SK-N-SH (cell line): Measurements from ENCODE around the gene SLC22A7. TPM values are rescaled to one million over a fixed set of nuclear protein-coding genes. Genes with fewer than 3 reads are reported as not detected.

Source experiments
- CTCF ChIA-PET: fragments of 300-600, 350-600 bp; formaldehyde crosslinking; extraction: SDS; loops from one replicate; lab custom pipeline; 2021; lab: Yijun Ruan, JAX
- POLR2A ChIA-PET: fragments of 350-600 bp; sonication (Branson Sonifier 250); formaldehyde crosslinking; extraction: SDS; loops from one replicate; lab custom pipeline; 2020; ENCODE audit warnings: antibody characterized with exemption, inconsistent platforms; lab: Yijun Ruan, JAX
- DNase-seq: peaks from one replicate; pipeline ENCODE4 v3.0.0; 2012
- H2AFZ ChIP-seq: fragments of 200-600 bp; sonication (generic); 2 replicates; pipeline ENCODE4 v1.8.1; 2016; ENCODE audit warnings: antibody characterized with exemption, mild to moderate bottlenecking, low read depth
- H3F3A ChIP-seq: fragments of 200-600 bp; sonication (generic); replicated peaks from 2 replicates; pipeline ENCODE3; 2016; ENCODE audit warnings: antibody characterized with exemption, mild to moderate bottlenecking; ENCODE audit not compliant: insufficient read depth
- H3K27ac ChIP-seq, 2 experiments: fragments of 200-500 bp in 1 of 2; fragments of 200-600 bp in 1 of 2; sonication (Bioruptor generic) in 1 of 2; sonication (generic), shearing (Covaris generic) in 1 of 2; 2 replicates each; pipeline versions ENCODE4 v1.5.1 to v1.6.1; 2014 to 2016; ENCODE audit warnings: low read depth in 2 of 2, inconsistent platforms in 1 of 2, low read length in 1 of 2, mild to moderate bottlenecking in 1 of 2, mixed read lengths in 1 of 2
- H3K27me3 ChIP-seq: fragments of 200-600 bp; sonication (generic), shearing (Covaris generic); 2 replicates; pipeline ENCODE4 v1.6.1; 2016; ENCODE audit warnings: mixed run types; ENCODE audit not compliant: insufficient read depth
- H3K36me3 ChIP-seq, 2 experiments: fragments of 200-500 bp in 1 of 2; fragments of 200-600 bp in 1 of 2; sonication (Bioruptor generic) in 1 of 2; sonication (generic) in 1 of 2; replicated peaks in 1 of 2; 2 replicates each; pipeline versions ENCODE3 to v1.5.1; 2014 to 2016; ENCODE audit warnings: low read length in 1 of 2, mild to moderate bottlenecking in 1 of 2; ENCODE audit not compliant: insufficient read depth in 2 of 2, control insufficient read depth in 1 of 2
- H3K4me1 ChIP-seq, 2 experiments: fragments of 200-500 bp in 1 of 2; fragments of 200-600 bp in 1 of 2; sonication (Bioruptor generic) in 1 of 2; sonication (generic), shearing (Covaris generic) in 1 of 2; 2 replicates each; pipeline versions ENCODE4 v1.5.1 to v1.6.1; 2014 to 2016; ENCODE audit warnings: low read depth in 1 of 2, low read length in 1 of 2, mixed run types in 1 of 2; ENCODE audit not compliant: insufficient read depth in 2 of 2, control insufficient read depth in 1 of 2
- H3K4me2 ChIP-seq: fragments of 200-600 bp; sonication (generic), shearing (Covaris generic); 2 replicates; pipeline ENCODE4 v1.6.1; 2017; ENCODE audit warnings: mixed run types
- H3K4me3 ChIP-seq, 2 experiments: fragments of 200-500 bp in 1 of 2; fragments of 200-600 bp in 1 of 2; sonication (Bioruptor generic) in 1 of 2; sonication (generic), shearing (Covaris generic) in 1 of 2; 2 replicates each; pipeline versions ENCODE4 v1.5.1 to v1.8.1; 2014 to 2016; ENCODE audit warnings: low read depth in 2 of 2, inconsistent platforms in 1 of 2, low read length in 1 of 2, mild to moderate bottlenecking in 1 of 2, mixed read lengths in 1 of 2, moderate library complexity in 1 of 2
- H3K79me2 ChIP-seq: fragments of 200-600 bp; sonication (generic); 2 replicates; pipeline ENCODE4 v1.8.1; 2017; ENCODE audit warnings: mild to moderate bottlenecking; ENCODE audit not compliant: insufficient read depth
- H3K9ac ChIP-seq: fragments of 200-600 bp; sonication (generic); 2 replicates; pipeline ENCODE4 v1.6.1; 2017; ENCODE audit warnings: mixed run types
- H3K9me2 ChIP-seq: fragments of 200-600 bp; sonication (generic); 2 replicates; pipeline ENCODE4 v1.6.1; 2017; ENCODE audit warnings: mixed run types
- H3K9me3 ChIP-seq: fragments of 200-600 bp; sonication (generic); 2 replicates; pipeline ENCODE4 v1.6.1; 2017; ENCODE audit warnings: mixed run types, mild to moderate bottlenecking, moderate library complexity
- H4K20me1 ChIP-seq: fragments of 200-600 bp; sonication (generic); 2 replicates; pipeline ENCODE4 v1.6.1; 2017; ENCODE audit warnings: mild to moderate bottlenecking, mixed run types; ENCODE audit not compliant: insufficient read depth
- CHD2 ChIP-seq: fragments of 150-350 bp; IDR thresholded peaks from 2 replicates; pipeline ENCODE4 v1.6.1; 2018; ENCODE audit warnings: low read length; ENCODE audit not compliant: partially characterized antibody
- ELF1 ChIP-seq: IDR thresholded peaks from 2 replicates; pipeline ENCODE4 v1.4.0; 2012
- EZH2phosphoT487 ChIP-seq: fragments of 200-600 bp; sonication (generic); IDR thresholded peaks from 2 replicates; pipeline ENCODE4 v1.6.1; 2017; ENCODE audit warnings: low read depth, mixed run types, mild to moderate bottlenecking, antibody characterized with exemption, moderate library complexity, borderline replicate concordance
- FOSL2 ChIP-seq: IDR thresholded peaks from 2 replicates; pipeline ENCODE4 v1.4.0; 2012; ENCODE audit warnings: low read depth, mild to moderate bottlenecking, moderate library complexity, borderline replicate concordance
- FOXM1 ChIP-seq: IDR thresholded peaks from 2 replicates; pipeline ENCODE4 v1.4.0; 2012; ENCODE audit warnings: low read depth, mild to moderate bottlenecking
- GABPA ChIP-seq: IDR thresholded peaks from 2 replicates; pipeline ENCODE4 v1.4.0; 2012; ENCODE audit warnings: low read depth, mild to moderate bottlenecking
- GATA2 ChIP-seq: sonication (generic); formaldehyde crosslinking; IDR thresholded peaks from 2 replicates; pipeline ENCODE4 v1.5.0; 2020; ENCODE audit warnings: mild to moderate bottlenecking, missing genetic modification reagents
- JUND ChIP-seq: IDR thresholded peaks from 2 replicates; pipeline ENCODE4 v1.4.0; 2012
- MAX ChIP-seq: IDR thresholded peaks from 2 replicates; pipeline ENCODE4 v1.4.0; 2012; ENCODE audit warnings: low read depth
- NFIC ChIP-seq: IDR thresholded peaks from 2 replicates; pipeline ENCODE4 v1.4.0; 2012; ENCODE audit warnings: borderline replicate concordance
- POLR2AphosphoS5 ChIP-seq: IDR thresholded peaks from 2 replicates; pipeline ENCODE4 v1.6.1; 2012; ENCODE audit warnings: low read depth, low read length
- RCOR1 ChIP-seq: fragments of 150-350 bp; IDR thresholded peaks from 2 replicates; pipeline ENCODE4 v1.6.1; 2017; ENCODE audit warnings: antibody characterized with exemption, low read length
- RFX5 ChIP-seq: IDR thresholded peaks from 2 replicates; pipeline ENCODE4 v1.6.1; 2012; ENCODE audit warnings: mild to moderate bottlenecking, improper control_type of control experiment, low read length
- RXRA ChIP-seq: IDR thresholded peaks from 2 replicates; pipeline ENCODE4 v1.4.0; 2012; ENCODE audit warnings: low read depth, mild to moderate bottlenecking, borderline replicate concordance
- SIN3A ChIP-seq: IDR thresholded peaks from 2 replicates; pipeline ENCODE4 v1.6.1; 2012; ENCODE audit warnings: low read depth, mild to moderate bottlenecking, low read length, moderate library complexity, borderline replicate concordance
- SMC3 ChIP-seq: IDR thresholded peaks from 2 replicates; pipeline ENCODE4 v1.6.1; 2012; ENCODE audit warnings: low read depth, low read length, improper control_type of control experiment
- TAF1 ChIP-seq: IDR thresholded peaks from 2 replicates; pipeline ENCODE4 v1.6.1; 2012; ENCODE audit warnings: low read depth, mild to moderate bottlenecking, low read length, moderate library complexity, borderline replicate concordance
- TCF12 ChIP-seq: IDR thresholded peaks from 2 replicates; pipeline ENCODE4 v1.4.0; 2012
- TEAD4 ChIP-seq: IDR thresholded peaks from 2 replicates; pipeline ENCODE4 v1.4.0; 2012; ENCODE audit warnings: mild to moderate bottlenecking, borderline replicate concordance; ENCODE audit not compliant: insufficient read depth
- WGBS: methylation state at CpG from one replicate; pipeline ENCODE4 v1.1.6; 2017; ENCODE audit warnings: low lambda C conversion rate; 5-methylcytosine and 5-hydroxymethylcytosine counted together
- polyA plus RNA-seq, 3 experiments: library from polyadenylated mRNA; depleted of rRNA; stranded (reverse); fragments of >200 nt; gene quantifications; 2 replicates each; pipeline ENCODE4 v1.2.3, GENCODE V29; 2012
- TF ChIP-seq, protein P1 (sequence below): IDR thresholded peaks from 2 replicates; pipeline ENCODE4 v1.4.0; 2012; ENCODE audit warnings: low read depth, borderline replicate concordance

The SLC22A7 gene
- polyA plus RNA-seq, 1 of the 3 experiments (the other 2 are of a cell fraction) = not detected

- CTCF ChIA-PET = interaction anchor here (0.8 kb wide), 1 partner anchor 36 kb away, joined by 3 read pairs; the partner anchor contains the start of gene DNPH1
- no peaks in the 10 kb centered on the region for H3K9me3 ChIP-seq
- H3F3A ChIP-seq = no peaks in the 10 kb centered on the region
- no peak overlapping the region for H2AFZ ChIP-seq
- H4K20me1 ChIP-seq = no peaks in the 10 kb centered on the region
- H3K4me1 ChIP-seq = peaks cover 0 to 6% of the 10 kb centered on the region in 2 experiments; a peak in 1 of 4 replicates
- no peaks in the 10 kb centered on the region for H3K9me2 ChIP-seq
- H3K9ac ChIP-seq = no peak overlapping the region
- H3K4me3 ChIP-seq = no peak overlapping the region
- H3K79me2 ChIP-seq = no peaks in the 10 kb centered on the region
- TF ChIP-seq, protein P1, sequence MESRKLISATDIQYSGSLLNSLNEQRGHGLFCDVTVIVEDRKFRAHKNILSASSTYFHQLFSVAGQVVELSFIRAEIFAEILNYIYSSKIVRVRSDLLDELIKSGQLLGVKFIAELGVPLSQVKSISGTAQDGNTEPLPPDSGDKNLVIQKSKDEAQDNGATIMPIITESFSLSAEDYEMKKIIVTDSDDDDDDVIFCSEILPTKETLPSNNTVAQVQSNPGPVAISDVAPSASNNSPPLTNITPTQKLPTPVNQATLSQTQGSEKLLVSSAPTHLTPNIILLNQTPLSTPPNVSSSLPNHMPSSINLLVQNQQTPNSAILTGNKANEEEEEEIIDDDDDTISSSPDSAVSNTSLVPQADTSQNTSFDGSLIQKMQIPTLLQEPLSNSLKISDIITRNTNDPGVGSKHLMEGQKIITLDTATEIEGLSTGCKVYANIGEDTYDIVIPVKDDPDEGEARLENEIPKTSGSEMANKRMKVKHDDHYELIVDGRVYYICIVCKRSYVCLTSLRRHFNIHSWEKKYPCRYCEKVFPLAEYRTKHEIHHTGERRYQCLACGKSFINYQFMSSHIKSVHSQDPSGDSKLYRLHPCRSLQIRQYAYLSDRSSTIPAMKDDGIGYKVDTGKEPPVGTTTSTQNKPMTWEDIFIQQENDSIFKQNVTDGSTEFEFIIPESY = no peak
- TF ChIP-seq ELF1 = no peak
- TF ChIP-seq GABPA = no peak
- no peaks in the 10 kb centered on the region for H3K27me3 ChIP-seq
- H3K27ac ChIP-seq = no peak overlapping the region
- DNase-seq = no peak
- H3K36me3 ChIP-seq = no peaks in the 10 kb centered on the region
- 57% methylated on average over 5 of the region's 5 CpGs for WGBS
- no peak overlapping the region for H3K4me2 ChIP-seq
- POLR2A ChIA-PET = no interaction called here
Measured at GRCh38 chr6:43264599-43265145, 33.4 kb upstream of the SLC22A7 start.

DNA sequence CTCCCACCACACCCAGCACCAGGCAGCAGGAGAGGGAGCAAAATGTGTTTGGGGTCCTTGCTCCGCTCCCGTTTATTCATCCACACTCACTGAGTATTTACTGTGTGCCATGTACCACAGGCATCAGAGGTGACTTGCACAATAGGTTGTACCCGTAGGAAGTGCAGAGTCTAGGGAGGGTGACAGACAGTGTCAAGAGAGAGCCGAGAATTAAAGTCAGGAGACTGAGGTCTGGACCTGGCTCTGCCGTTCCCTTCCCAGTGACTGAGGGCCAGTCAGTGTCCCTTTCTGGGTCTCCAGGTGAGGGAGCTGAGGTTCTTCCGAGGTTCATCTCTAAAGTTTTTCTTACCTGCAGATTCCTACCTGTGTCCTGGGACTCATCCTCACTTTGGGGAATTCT, 32.5 kb upstream of the SLC22A7 start:
- Histone ChIP-seq H3K36me3 (no peaks in the 10 kb centered on the region), H3K27ac (no peak overlapping the region), H3K9me3 (no peaks in the 10 kb centered on the region), H3K4me3 (no peak overlapping the region), H3K4me1 (peaks cover 0 to 13% of the 10 kb centered on the region in 2 experiments; a peak in 1 of 4 replicates), H3K4me2 (no peak overlapping the region), H3K27me3 (no peaks in the 10 kb centered on the region), H3K9ac (no peak overlapping the region), H3F3A (no peaks in the 10 kb centered on the region), H3K79me2 (no peaks in the 10 kb centered on the region), H2AFZ (no peak overlapping the region), H4K20me1 (no peaks in the 10 kb centered on the region), H3K9me2 (no peaks in the 10 kb centered on the region)
- DNase-seq = no peak
- ChIA-PET POLR2A (no interaction called here), CTCF (interaction anchor here (0.6 to 1.2 kb wide), 2 partner anchors 36 to 122 kb away, joined by 3 read pairs; partner anchors contain the start of gene DNPH1)
- 73% methylated on average over 5 of the region's 6 CpGs for WGBS
- no peak for TF ChIP-seq JUND
- no peak for TF ChIP-seq SMC3
- TF ChIP-seq SIN3A = no peak
- no peak for TF ChIP-seq MAX
- no peak for TF ChIP-seq CHD2
- TF ChIP-seq RFX5 = no peak
- TF ChIP-seq TEAD4 = no peak
- TF ChIP-seq GATA2 (CRISPR knock-in tag) = no peak
- TF ChIP-seq POLR2AphosphoS5 = no peak
- TF ChIP-seq RXRA = no peak
- TF ChIP-seq FOXM1 = no peak
- no peak for TF ChIP-seq TAF1
- TF ChIP-seq EZH2phosphoT487 = no peak
- no peak for TF ChIP-seq GABPA
- TF ChIP-seq FOSL2 = no peak
- TF ChIP-seq NFIC = no peak
- TF ChIP-seq ELF1 = no peak
- TF ChIP-seq TCF12 = no peak
- no peak for TF ChIP-seq RCOR1
